NOMO-1 treated with DMSO at 0.1 percent for 48 hours (cell line): ENCODE data around the gene FAXDC2.
A peak's percentile ranks its signal among the peaks of the same experiment; 100 is the strongest.

Experiments used
- DNase-seq: peaks from one replicate; lab custom pipeline; 2025; ENCODE audit not compliant: unreplicated experiment; lab: John Stamatoyannopoulos, UW

FAXDC2 gene

DNA sequence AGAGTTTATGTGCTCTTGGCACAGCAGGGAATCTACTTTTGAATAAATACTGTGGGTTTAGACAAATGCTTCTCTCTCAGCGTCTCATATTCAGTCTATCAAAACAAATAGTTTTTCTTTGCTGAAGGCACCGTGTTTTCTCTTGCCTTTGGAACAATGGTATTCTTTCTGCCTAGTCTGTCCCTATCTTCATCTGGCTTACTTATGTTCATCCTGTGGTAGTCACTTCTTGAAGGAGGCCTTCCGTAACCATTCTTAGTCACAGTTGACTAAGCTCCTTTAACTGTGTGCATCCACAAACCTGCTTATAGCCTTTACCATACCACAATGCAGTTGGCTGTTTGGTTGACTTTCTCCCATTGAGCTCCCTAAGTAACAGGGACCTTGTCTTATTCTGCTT, 49.3 kb downstream of the FAXDC2 start:
- DNase-seq: no peak

DNA sequence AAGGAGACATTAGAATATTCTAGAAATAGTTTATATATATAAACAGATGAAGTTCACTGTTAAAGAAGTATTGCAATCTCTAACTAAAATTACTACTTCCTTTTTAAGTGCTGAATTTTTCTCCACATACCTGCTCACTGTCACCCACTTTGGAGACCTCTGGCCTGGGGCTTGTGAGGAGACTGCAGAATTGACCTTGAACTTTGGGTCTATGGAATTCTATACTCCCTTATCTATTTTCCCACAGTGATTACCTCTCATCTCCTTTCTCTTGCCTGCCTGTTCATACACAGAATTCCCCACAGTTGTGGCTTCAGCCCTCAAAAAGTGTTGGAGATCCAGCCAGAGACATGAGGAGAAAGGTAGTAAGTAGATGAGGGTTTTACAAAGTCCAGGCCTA, 49.8 kb downstream of the FAXDC2 start:
- DNase-seq: no peak

DNA sequence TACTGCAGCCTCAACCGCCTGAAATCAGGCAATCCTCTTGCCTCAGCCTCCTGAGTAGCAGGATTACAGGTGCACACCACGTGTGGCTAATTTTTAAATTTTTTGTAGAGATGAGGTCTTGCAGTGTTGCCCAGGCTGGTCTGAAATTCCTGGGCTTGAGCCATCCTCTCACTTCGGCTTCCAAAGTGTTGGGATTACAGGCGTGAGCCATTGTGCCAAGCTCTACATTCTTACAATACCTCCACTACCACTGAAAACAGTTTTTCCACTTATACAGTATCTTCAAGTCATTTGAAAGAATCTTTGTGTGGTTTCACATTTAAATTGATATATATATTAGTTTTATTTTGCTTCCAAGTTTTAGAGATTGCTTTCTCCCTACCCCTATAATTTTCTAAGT, 52.6 kb downstream of the FAXDC2 start:
- DNase-seq: no peak

- no peak for DNase-seq
Observed at GRCh38 chr5:154795235-154795596, 55.2 kb downstream of the FAXDC2 start.

- DNase-seq: no peak
Observed at GRCh38 chr5:154794525-154795234, 55.7 kb downstream of the FAXDC2 start.

GRCh38 chr5:154793599-154794524, 56.5 kb downstream of the FAXDC2 start:
- no peak for DNase-seq

- DNase-seq: no peak
Observed at GRCh38 chr5:154791535-154791934, 58.9 kb downstream of the FAXDC2 start.

DNA sequence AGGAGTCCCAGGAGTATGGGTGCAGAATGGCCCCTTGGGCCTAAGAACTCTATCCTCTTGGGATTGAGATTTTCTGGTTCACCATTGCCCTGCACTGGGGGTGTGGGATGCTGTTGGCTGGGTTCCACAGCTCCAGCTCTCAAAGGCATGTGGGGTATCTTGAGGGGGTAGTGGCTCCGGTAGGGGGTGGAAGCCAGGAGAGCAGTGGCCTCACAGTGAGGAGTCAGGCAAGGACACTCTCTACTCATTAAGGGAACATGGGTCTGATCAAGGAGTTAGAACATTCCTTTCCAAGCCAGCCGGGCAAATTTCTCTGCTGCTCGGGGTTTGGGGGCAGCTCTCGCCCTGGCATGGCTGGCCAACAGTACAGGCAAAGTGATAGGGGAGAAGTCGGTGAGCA, 62.2 kb downstream of the FAXDC2 start:
- DNase-seq: no peak

DNA sequence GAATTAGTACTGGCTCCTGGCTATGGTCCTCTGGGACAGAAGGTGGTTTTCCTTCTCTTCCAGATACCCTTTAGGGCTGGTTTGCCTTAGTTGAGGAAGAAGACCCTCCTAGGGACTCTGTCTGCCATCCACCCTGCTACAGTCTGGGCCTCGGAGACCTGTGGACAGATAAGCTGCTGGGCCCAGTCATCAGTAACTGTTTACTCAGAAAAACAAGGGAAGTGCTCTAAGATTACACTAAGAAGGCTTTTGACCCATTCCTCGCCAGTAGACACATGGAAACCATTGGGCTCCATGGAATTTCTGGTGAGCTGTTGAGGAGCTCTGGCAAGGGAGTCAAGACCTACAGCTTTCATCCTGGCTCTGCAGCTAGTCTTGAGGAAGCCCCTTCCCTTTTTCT, 64.0 kb downstream of the FAXDC2 start:
- no peak for DNase-seq

GRCh38 chr5:154784856-154785255, 65.5 kb downstream of the FAXDC2 start:
- no peak for DNase-seq

DNA sequence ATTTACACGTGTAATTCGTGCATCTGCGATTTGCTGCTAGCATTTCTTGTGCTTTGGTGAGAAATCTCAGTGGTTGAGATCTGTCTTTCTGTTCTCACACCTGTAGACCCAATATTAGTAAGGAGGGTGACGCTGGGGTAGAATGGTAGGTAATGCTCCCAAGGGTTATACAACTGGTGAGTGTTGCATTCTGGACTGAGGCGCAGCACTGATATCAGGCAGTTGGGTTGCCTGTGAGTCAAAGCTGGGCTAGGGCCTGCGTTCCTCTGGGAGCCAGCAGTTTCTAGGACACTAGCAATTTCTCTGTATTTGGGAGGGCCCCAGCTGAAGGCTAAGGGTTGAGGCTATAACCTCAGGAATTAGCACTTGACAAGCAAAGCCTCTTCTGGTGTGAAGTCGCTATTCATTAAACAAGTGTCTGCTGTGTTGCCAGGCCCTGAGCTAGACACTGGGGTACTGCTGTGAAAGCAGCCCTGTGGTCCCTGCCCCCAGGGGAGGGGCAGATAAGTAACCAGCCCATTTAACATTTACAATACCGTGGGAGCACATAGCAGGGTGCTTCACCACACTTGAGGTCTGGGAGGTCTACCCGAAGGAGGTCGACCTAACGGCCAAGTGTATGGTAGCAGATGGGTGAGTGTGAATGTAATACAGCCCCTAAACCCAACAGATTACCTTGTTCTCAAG, 66.5 kb downstream of the FAXDC2 start:
- DNase-seq: no peak

DNA sequence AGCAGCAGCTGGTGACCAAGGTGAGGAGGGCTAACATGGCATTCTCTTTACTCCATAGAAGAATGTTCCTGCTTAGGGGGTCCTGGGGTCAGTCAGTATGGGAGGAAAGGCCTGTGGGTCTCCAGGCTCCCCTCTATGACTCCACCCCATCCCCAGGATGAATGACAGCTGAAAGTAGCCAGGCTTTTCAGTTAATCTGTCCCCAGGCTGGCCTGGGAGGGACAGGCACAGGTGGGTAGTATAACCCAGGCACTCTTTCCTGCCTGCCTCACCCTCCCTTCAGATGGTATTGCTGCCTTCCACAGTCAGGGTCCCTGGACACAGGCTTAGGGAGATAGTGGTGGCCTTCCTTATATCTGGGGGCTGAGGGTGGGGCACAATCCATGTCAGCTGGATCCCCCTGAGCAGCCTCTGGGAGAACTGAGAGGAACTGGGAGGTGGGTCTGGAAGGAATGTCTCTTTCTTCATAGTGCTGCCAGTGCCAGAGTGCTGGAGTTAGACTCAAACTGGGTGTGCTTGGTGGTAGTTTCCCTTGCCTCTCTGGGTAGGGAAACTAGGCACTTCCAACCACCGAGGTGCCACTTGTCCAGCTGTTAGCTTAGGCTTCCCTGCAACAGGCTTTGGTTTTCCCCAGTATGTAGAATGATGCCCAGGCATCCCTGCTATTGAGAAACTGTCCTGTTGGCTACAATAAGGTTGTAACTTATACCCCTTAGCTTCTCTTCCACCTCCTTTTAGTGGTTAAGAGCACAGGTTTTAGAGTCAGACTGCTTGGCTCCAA, 67.4 kb downstream of the FAXDC2 start:
- no peak for DNase-seq

GRCh38 chr5:154782326-154782725, 68.1 kb downstream of the FAXDC2 start:
- DNase-seq: no peak

DNA sequence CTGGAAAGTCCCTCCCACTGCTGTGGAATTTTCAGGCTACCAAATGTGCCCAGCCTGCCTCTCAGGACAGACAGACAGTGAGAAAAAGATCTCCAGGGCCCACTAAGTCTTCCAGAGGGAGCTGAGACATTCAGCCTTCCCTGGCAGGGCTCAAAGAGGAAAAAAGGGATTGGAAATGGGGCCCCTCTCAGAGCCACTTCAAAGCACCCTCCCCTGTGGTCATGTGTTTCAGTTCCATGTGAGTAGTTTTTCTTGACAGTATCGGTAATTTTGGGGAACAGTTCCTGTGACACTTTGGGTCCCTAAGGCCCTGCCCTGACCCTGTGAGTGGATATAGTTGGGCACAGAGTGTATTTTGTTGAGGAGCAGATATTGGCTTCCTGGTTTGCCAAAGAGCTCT, 70.3 kb downstream of the FAXDC2 start:
- no peak for DNase-seq

DNA sequence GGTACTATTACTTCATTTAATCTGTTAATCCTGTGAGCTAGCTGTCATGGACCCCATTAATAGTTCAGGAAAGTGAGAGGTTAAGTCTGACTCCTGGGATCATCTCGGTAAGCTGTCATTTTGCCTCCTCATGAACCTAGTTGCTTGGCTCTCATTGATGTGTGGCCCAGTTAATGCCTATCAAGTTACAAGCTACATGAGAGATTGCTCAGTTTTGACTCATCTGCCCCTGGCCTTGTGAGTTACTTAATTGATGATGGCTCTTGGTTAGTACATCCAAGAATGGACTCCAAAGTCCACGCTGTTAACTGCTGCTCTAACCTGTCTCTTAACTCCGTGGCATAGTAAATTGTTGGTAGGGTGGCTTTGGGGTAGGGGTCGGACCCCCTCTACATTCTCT, 71.3 kb downstream of the FAXDC2 start:
- DNase-seq: no peak

- no peak for DNase-seq
Observed at GRCh38 chr5:154778534-154778933, 71.9 kb downstream of the FAXDC2 start.

DNA sequence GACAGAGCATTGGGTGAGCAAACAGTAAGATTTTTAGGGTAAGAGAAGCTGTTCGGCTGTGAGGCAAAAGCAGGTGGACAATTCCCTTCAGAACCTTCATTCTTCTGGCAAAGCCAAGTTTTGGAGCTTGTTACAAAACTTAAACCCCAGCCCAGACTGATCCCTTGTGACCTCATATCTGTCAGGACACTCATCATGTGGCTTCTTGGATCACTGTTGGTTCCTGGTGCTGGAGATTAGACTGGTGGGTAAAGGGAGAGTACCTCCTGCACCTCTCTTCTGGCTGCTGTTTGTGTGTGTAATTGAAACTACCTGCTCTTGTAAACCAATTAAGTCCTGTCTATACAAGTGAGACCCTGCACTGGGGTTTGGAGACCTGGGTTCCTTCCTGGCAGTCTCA, 74.2 kb downstream of the FAXDC2 start:
- DNase-seq: no peak

DNA sequence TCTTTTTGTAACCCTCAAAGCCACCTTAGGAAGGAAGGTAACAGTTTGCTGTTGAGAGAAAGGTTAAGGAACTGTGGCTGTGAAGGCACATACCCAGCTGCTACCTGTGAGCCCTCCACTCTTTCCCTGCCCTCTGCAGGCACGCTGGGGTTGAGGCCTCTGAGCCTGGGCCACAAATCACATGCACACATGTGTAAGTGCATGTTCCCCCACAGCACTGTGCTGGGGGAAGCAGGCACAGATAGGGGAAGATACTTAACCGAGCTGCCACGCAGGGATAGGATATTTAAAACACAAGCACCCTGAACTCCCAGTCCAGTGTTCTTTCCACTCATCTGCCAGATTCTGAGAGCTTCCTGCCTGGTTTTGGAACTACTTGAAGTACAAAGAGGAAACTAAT, 77.1 kb downstream of the FAXDC2 start:
- no peak for DNase-seq

- no peak for DNase-seq
Observed at GRCh38 chr5:154771383-154771901, 79.0 kb downstream of the FAXDC2 start.

- DNase-seq: peak; percentile 29
Observed at GRCh38 chr5:154770111-154770510, 80.3 kb downstream of the FAXDC2 start.
